OCI-LY7 (cell line): ENCODE results near the gene TPST1.

ENCODE experiments used
- CTCF ChIP-seq: fragments of 200-600 bp; sonication (generic); conservative IDR thresholded peaks from 2 replicates; pipeline ENCODE4 v1.5.1; 2014; ENCODE audit warnings: mild to moderate bottlenecking, antibody characterized with exemption, low read length, moderate library complexity, mixed read lengths
- EZH2phosphoT487 ChIP-seq: fragments of 200-600 bp; sonication (generic); IDR thresholded peaks from 2 replicates; pipeline ENCODE4 v1.6.1; 2018; ENCODE audit warnings: low read depth, borderline replicate concordance, mild to moderate bottlenecking, mixed run types, antibody characterized with exemption, low read length, moderate library complexity, mixed read lengths

- no peak for TF ChIP-seq CTCF
- TF ChIP-seq EZH2phosphoT487: no peak
These were observed 91.4 kb downstream of the TPST1 start for GRCh38 chr7:66296557-66296956.
